SK-N-SH treated with all-trans-retinoic acid at 6 μM for 48 hours (cell line): Measurements from ENCODE around the gene IFT172.

Experiments used
- ATAC-seq: fragments of 200-7000 bp; cut with Tn5 transposase; 3 replicates; pipeline ENCODE4 v1.9.1; 2020; ENCODE audit warnings: mild to moderate bottlenecking, moderate library complexity
- ARNTL ChIP-seq: fragments of 450-650 bp; formaldehyde crosslinking; IDR thresholded peaks from 2 replicates; pipeline ENCODE4 v1.5.0; 2020; ENCODE audit warnings: low read depth, mild to moderate bottlenecking, moderate library complexity, borderline replicate concordance
- CSDC2 ChIP-seq: fragments of 250-450 bp; sonication (Bioruptor Pico); IDR thresholded peaks from 2 replicates; pipeline ENCODE4 v1.5.0; 2020; ENCODE audit warnings: mild to moderate bottlenecking, moderate library complexity
- CSRNP3 ChIP-seq: fragments of 250-450 bp; sonication (Bioruptor Pico); IDR thresholded peaks from 2 replicates; pipeline ENCODE4 v1.5.1; 2021; ENCODE audit warnings: mild to moderate bottlenecking, moderate library complexity
- GLIS3 ChIP-seq: fragments of 250-450 bp; sonication (Bioruptor Pico); IDR thresholded peaks from 2 replicates; pipeline ENCODE4 v1.5.0; 2020; ENCODE audit warnings: mild to moderate bottlenecking, moderate library complexity
- POU6F1 ChIP-seq: fragments of 250-450 bp; sonication (Bioruptor Pico); IDR thresholded peaks from 2 replicates; pipeline ENCODE4 v1.8.0; 2021; ENCODE audit warnings: low read depth, mild to moderate bottlenecking, moderate library complexity, borderline replicate concordance
- PPARA ChIP-seq: fragments of 250-450 bp; sonication (Bioruptor Pico); IDR thresholded peaks from 2 replicates; pipeline ENCODE4 v1.5.0; 2020; ENCODE audit warnings: mild to moderate bottlenecking, borderline replicate concordance
- RARB ChIP-seq: fragments of 250-450 bp; sonication (Bioruptor Pico); IDR thresholded peaks from 2 replicates; pipeline ENCODE4 v1.8.0; 2021; ENCODE audit warnings: mild to moderate bottlenecking, moderate library complexity
- SNAI2 ChIP-seq: fragments of 250-450 bp; sonication (Bioruptor Pico); IDR thresholded peaks from 2 replicates; pipeline ENCODE4 v1.5.0; 2020; ENCODE audit warnings: mild to moderate bottlenecking, moderate library complexity
- TCF4 ChIP-seq: fragments of 250-450 bp; sonication (Bioruptor Pico); IDR thresholded peaks from 2 replicates; pipeline ENCODE4 v1.8.0; 2021; ENCODE audit warnings: mild to moderate bottlenecking, moderate library complexity, borderline replicate concordance
- TOX ChIP-seq: fragments of 250-450 bp; sonication (Bioruptor Pico); IDR thresholded peaks from 2 replicates; pipeline ENCODE4 v1.8.0; 2021; ENCODE audit warnings: mild to moderate bottlenecking, moderate library complexity, borderline replicate concordance
- TSHZ2 ChIP-seq: fragments of 250-450 bp; sonication (Bioruptor Pico); IDR thresholded peaks from 2 replicates; pipeline ENCODE4 v1.5.0; 2020; ENCODE audit warnings: mild to moderate bottlenecking, moderate library complexity
- ZC3H10 ChIP-seq: fragments of 250-450 bp; sonication (Bioruptor Pico); IDR thresholded peaks from 2 replicates; pipeline ENCODE4 v1.5.1; 2021; ENCODE audit warnings: mild to moderate bottlenecking, moderate library complexity
- ZFP3 ChIP-seq: fragments of 250-450 bp; sonication (Bioruptor Pico); IDR thresholded peaks from 2 replicates; pipeline ENCODE4 v1.5.0; 2020; ENCODE audit warnings: mild to moderate bottlenecking, moderate library complexity
- ZNF565 ChIP-seq: fragments of 450-650 bp; formaldehyde crosslinking; conservative IDR thresholded peaks from 2 replicates; pipeline ENCODE4 v1.5.0; 2020; ENCODE audit warnings: low read depth, mild to moderate bottlenecking, moderate library complexity
- ZNF8 ChIP-seq: fragments of 450-650 bp; formaldehyde crosslinking; IDR thresholded peaks from 2 replicates; pipeline ENCODE4 v1.5.0; 2020; ENCODE audit warnings: mild to moderate bottlenecking, moderate library complexity

IFT172 gene

GRCh38 chr2:27409321-27410073 lies 80.0 kb downstream of the IFT172 start, which contains the start of gene PPM1G:
PPM1G (minus strand) TSS chr2:27409591; CDS start chr2:27409422, 169 bp downstream.
- ATAC-seq, result peak; percentile 97
- TF ChIP-seq CSRNP3 (0 out of 2 replicates have a peak, but pooled peaks have one; percentile 29), SNAI2 (CRISPR knock-in tag) (peak; percentile 68; the same call in 1 of the 2 replicates), TSHZ2 (CRISPR knock-in tag) (no peak), CSDC2 (peak; percentile 45; the same call in 1 of the 2 replicates), POU6F1 (CRISPR knock-in tag) (peak; percentile 74; the same call in 1 of the 2 replicates), TOX (CRISPR knock-in tag) (no peak), ZFP3 (CRISPR knock-in tag) (0 out of 2 replicates have a peak, but pooled peaks have one; percentile 16), RARB (CRISPR knock-in tag) (no peak), ZNF565 (CRISPR knock-in tag) (no peak), GLIS3 (CRISPR knock-in tag) (peak; percentile 53; the same call in 1 of the 2 replicates), ZC3H10 (no peak), PPARA (no peak)

- ATAC-seq, result peak; percentile 70
- TF ChIP-seq PPARA, result no peak
- TF ChIP-seq TOX (CRISPR knock-in tag), result no peak
- TF ChIP-seq ZNF565 (CRISPR knock-in tag), result no peak
- TF ChIP-seq, all 23 proteins: peak for 0
These were observed 80.8 kb downstream of the IFT172 start for GRCh38 chr2:27408601-27409320.

- peak; percentile 15; the same call in 2 of the 3 replicates for ATAC-seq
- TF ChIP-seq TOX (CRISPR knock-in tag) (no peak), TSHZ2 (CRISPR knock-in tag) (no peak), ZNF8 (CRISPR knock-in tag) (no peak), CSDC2 (no peak), SNAI2 (CRISPR knock-in tag) (no peak), POU6F1 (CRISPR knock-in tag) (no peak), ARNTL (CRISPR knock-in tag) (no peak), GLIS3 (CRISPR knock-in tag) (no peak), TCF4 (no peak)
- TF ChIP-seq, all 23 proteins: peak for 0
These were observed 81.6 kb downstream of the IFT172 start for GRCh38 chr2:27407798-27408491.
